GM12874 (cell line): ENCODE measurements around the gene STPG4.

Source experiments
- CTCF ChIP-seq: IDR thresholded peaks from 2 replicates; pipeline ENCODE4 v1.5.1; 2011; ENCODE audit warnings: low read depth, mild to moderate bottlenecking, control low read depth, low read length, moderate library complexity; ENCODE audit not compliant: insufficient read depth

Gene STPG4

GRCh38 chr2:47056868-47057686 lies 98.0 kb downstream of the STPG4 start:
- no peak for TF ChIP-seq CTCF

GRCh38 chr2:47056374-47056773 lies 98.7 kb downstream of the STPG4 start:
- TF ChIP-seq CTCF = no peak

GRCh38 chr2:47054868-47055267 lies 100.2 kb downstream of the STPG4 start:
- no peak for TF ChIP-seq CTCF

- TF ChIP-seq CTCF = no peak
These were observed 101.0 kb downstream of the STPG4 start for GRCh38 chr2:47054036-47054555.

- TF ChIP-seq CTCF = no peak
These were observed 102.3 kb downstream of the STPG4 start for GRCh38 chr2:47052847-47053246.

GRCh38 chr2:47051562-47051961 lies 103.5 kb downstream of the STPG4 start:
- TF ChIP-seq CTCF = no peak

- TF ChIP-seq CTCF = no peak
These were observed 104.3 kb downstream of the STPG4 start for GRCh38 chr2:47050762-47051161.
